Activated CD8-positive, alpha-beta memory T cell treated with anti-CD3 and anti-CD28 coated beads, Interleukin-2, amount 50 U/mL, for 24 hours (primary cell): Measurements from ENCODE around the gene ELF5.

Source experiments
- DNase-seq: peaks from one replicate; pipeline ENCODE4 v3.0.0-alpha.2; 2020; ENCODE audit errors: extremely low read depth

ELF5 gene

GRCh38 chr11:34454308-34455032 lies 59.1 kb downstream of the ELF5 start:
- no peak for DNase-seq

GRCh38 chr11:34451053-34451452 lies 62.5 kb downstream of the ELF5 start:
- no peak for DNase-seq

GRCh38 chr11:34449013-34449412 lies 64.6 kb downstream of the ELF5 start:
- DNase-seq = no peak

GRCh38 chr11:34448223-34448994 lies 65.2 kb downstream of the ELF5 start:
- no peak for DNase-seq

- DNase-seq = no peak
Observed at GRCh38 chr11:34447044-34447443, 66.5 kb downstream of the ELF5 start.

GRCh38 chr11:34446386-34446785 lies 67.2 kb downstream of the ELF5 start:
- DNase-seq = no peak

- no peak for DNase-seq
Observed at GRCh38 chr11:34445956-34446355, 67.6 kb downstream of the ELF5 start.

GRCh38 chr11:34444428-34444827 lies 69.2 kb downstream of the ELF5 start:
- no peak for DNase-seq

GRCh38 chr11:34443136-34443535 lies 70.5 kb downstream of the ELF5 start:
- DNase-seq = no peak

GRCh38 chr11:34441814-34442213 lies 71.8 kb downstream of the ELF5 start:
- no peak for DNase-seq

- DNase-seq = no peak
Observed at GRCh38 chr11:34439610-34440198, 73.9 kb downstream of the ELF5 start.

- DNase-seq = peak; percentile 94
Observed at GRCh38 chr11:34438529-34439507, 74.8 kb downstream of the ELF5 start, which contains the start of gene CAT. Gene CAT (plus strand): TSS chr11:34438934. CDS start chr11:34439014, 80 bp downstream.

- no peak for DNase-seq
Observed at GRCh38 chr11:34437224-34438125, 76.1 kb downstream of the ELF5 start.

GRCh38 chr11:34433899-34434298 lies 79.7 kb downstream of the ELF5 start:
- DNase-seq = no peak

- DNase-seq = no peak
Observed at GRCh38 chr11:34432822-34433221, 80.8 kb downstream of the ELF5 start.

- no peak for DNase-seq
Observed at GRCh38 chr11:34431979-34432378, 81.6 kb downstream of the ELF5 start.
